Middle frontal gyrus (tissue), 1 donor: ENCODE measurements around the gene TPPP3.

ENCODE experiments used
- DNase-seq: peaks from one replicate; pipeline ENCODE4 v3.0.0-alpha.2; 2015; ENCODE audit warnings: low spot score; ENCODE audit errors: extremely low spot score

The TPPP3 gene

DNA sequence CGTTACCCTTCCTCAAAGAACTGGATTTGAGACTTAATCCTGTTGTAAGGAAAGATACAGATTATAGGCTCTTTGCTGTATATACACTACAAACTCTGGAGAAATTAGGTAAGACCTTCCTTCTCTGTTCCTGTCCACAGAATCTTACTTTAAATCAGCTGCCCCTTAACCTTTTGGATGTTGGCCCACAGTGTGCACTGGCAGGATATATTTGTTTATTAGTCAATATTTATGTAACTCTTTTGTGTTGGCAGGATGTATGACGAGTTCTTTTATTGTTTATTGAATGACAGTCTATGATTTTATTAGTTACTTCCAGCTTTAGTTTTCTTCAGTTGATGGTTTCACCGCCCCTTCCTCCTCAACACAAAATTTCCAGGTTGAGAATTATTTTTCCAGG lies 47.0 kb downstream of the TPPP3 start:
- DNase-seq: no peak

DNA sequence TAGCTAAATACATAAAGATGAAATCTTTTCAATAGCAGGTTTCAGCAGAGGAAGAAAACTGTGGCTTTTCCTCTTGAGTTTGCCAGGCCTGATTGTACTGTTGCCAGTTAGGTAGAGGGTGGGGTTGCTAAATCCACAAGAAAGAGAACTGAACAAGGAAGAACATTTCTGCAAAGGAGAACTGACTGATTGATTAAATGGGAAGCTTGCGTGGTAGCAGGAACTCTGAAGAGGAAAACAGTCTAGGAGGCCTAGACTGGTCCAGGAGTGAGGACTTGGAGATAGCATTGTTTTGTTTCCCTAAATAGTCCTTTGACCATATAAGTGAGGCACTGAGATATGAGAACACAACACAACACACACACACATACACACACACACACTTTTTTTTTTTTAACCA lies 47.9 kb downstream of the TPPP3 start:
- DNase-seq: no peak

DNA sequence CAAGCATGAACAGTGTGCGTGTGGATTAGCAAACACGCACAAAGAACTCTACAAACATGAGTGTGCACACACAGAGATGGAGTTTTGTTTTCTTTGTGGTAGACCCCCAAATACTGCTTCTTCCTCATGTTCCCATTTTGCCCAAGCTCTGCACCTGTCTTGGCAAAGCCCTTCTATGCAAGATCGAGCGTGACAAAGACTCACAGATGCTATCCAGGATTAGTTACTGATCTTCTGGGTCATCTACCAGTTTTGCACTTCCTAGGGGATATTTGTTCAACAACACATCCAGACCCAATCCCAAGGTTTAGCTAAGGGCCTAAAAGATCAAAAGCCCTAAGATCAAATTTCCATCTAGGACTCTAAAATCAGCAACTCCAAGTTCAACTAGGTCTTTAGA lies 50.7 kb downstream of the TPPP3 start:
- no peak for DNase-seq

DNA sequence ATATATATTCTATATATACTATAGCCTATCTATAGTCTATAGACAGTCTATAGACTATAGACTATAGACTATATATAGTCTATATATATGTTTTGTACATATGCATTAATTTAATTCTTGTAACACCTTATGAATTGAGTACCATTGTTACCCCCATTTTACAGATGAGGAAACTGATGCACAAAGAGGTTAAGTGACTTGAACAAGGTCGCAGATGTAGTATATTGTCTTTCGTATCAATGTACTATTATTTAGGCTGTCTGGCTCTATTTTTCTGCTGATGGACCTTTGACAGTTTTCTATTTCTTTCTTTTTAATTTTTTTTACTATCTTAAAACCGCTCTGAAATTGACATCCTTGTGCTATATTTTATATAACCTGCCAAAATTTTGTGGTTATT lies 52.0 kb downstream of the TPPP3 start:
- no peak for DNase-seq
